DMS53 treated with DMSO at 0.1 percent for 48 hours (cell line): ENCODE data around the gene BRCA1.

Experiments used
- DNase-seq: peaks from one replicate; lab custom pipeline; 2025; ENCODE audit not compliant: unreplicated experiment; lab: John Stamatoyannopoulos, UW

Gene BRCA1

DNA sequence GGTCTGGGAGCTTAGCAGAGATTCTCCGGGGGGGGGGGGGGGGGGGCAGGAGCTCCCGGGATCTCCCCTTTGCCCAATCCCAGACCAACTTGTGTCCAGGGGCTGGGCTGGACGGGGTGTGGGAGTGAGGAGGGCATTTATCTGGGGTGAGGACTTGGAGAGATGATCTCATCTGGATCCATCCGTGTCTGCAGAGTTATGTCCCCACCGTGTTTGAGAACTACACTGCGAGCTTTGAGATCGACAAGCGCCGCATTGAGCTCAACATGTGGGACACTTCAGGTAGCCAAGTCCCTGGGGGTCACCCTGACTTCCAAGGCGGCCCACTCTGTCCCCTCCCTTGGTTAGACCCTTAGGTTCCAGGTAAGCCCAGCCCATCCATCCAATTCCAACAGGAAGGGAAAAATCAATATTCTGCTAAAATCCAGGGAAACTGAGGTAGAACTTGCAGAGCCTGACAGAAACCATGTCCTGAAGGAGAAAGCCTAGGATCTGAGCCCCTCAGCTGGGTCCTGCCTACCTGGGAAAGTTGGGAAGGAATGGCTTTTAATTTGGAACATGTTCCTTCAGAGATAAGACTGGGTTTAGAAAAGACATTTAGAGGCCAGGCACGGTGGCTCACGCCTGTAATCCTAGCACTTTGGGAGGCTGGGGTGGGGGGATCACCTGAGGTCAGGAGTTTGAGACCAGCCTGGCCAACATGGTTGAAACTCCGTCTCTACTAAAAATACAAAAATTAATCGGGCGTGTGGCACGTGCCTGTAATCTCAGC, 99.2 kb downstream of the BRCA1 start:
- no peak for DNase-seq

DNA sequence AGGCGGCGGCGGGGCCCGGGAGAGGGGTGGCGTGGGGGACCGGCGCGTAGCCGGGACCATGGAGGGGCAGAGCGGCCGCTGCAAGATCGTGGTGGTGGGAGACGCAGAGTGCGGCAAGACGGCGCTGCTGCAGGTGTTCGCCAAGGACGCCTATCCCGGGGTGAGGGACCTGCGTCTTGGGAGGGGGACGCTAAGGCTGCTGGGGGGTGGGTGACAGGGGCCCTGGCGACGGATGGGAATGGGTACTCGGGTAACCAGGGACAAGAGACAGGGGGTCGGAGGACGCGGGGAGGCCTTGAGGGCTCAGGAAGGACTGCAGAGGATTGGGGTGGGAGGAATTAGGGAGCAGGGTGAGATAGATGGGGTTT, 99.9 kb downstream of the BRCA1 start:
- DNase-seq: no peak

DNA sequence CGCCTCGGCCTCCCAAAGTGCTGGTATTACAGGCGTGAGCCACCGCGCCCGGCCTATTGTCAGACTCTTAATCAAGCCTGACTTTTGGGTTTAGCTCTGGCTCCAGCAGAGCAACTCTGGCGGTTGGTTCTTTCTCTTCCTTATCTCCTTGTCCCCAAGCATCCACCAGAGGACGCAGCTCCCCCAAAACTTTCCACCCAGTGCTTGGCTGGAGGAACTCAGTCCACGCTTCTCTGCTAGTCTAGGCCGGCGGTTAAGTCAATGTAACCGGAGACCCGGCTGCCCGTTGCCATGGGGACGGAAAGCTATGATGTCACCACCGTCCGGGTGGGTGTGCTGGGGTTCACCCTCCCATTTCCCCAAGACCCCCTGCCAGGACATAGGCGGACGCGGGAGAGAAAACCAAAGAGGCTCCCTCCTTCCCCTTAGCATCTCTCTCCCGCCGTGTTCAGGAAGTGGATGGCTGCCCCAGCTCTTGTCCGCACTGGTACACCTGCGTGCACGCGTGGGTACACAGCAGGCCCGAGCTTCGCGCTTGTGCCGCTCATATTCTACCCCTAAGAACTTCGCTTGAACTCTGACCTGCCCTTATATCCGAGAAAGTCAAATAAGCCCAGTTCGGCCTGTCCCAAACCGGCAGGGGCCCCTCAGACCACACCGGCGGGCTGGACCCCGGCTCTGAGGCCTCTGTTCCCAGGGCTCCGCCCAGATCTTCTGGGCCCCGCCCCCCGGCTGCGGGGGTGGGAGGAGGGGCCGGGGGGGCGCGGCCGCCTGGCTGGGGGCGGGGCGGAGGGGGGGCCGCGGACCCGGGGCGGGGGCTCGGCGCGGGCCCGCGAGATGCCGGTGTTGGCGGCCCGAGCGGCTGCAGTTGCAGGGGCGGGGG, 100.5 kb downstream of the BRCA1 start, which contains the start of gene RND2:
RND2 (plus strand) TSS at position 825 of the 883 bp plus-strand sequence. CDS start 117 bp downstream, outside the sequence.
- DNase-seq: peak; percentile 95

DNA sequence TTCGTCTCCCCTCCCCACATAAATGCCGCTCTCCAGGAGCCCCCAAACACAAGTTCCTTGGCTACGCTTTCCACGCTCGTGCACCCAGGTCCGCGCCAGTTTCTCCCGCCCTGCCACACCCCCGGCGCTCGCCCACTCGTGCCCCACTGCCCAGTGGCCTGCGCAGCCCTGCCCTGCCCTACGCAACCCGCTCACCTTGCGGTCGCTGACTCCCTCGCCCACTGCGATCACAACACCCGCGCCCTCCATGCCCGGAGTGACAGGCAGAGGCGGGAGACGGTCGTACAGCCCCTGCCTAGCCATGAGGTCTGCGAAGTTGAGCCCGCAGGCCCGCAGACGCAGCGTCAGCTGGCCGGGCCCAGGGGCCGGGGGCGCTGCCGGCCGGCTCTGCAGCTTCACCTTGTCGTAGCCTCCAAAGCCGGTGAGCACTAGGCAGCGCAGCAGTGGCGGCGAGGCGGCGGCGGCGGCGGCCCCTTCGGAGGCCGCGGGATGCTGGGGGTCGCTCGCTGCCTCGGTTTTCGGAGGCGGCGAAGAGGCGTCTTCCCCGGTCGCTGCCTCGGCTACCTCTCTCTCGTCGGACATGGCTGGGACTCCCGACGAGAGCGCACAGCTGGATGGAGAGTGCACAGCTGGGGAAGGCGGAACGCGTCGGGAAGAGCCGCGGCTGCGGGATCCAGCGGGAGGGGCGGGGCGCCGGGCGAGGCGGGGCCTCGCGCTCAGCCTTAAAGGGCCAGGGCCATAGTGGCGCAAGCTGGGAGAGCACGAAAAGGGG, 103.2 kb downstream of the BRCA1 start, which contains the start of gene VAT1:
VAT1 (minus strand) TSS at position 645 of the 772 bp plus-strand sequence; CDS start at position 582, 63 bp downstream.
- peak; percentile 89 for DNase-seq

DNA sequence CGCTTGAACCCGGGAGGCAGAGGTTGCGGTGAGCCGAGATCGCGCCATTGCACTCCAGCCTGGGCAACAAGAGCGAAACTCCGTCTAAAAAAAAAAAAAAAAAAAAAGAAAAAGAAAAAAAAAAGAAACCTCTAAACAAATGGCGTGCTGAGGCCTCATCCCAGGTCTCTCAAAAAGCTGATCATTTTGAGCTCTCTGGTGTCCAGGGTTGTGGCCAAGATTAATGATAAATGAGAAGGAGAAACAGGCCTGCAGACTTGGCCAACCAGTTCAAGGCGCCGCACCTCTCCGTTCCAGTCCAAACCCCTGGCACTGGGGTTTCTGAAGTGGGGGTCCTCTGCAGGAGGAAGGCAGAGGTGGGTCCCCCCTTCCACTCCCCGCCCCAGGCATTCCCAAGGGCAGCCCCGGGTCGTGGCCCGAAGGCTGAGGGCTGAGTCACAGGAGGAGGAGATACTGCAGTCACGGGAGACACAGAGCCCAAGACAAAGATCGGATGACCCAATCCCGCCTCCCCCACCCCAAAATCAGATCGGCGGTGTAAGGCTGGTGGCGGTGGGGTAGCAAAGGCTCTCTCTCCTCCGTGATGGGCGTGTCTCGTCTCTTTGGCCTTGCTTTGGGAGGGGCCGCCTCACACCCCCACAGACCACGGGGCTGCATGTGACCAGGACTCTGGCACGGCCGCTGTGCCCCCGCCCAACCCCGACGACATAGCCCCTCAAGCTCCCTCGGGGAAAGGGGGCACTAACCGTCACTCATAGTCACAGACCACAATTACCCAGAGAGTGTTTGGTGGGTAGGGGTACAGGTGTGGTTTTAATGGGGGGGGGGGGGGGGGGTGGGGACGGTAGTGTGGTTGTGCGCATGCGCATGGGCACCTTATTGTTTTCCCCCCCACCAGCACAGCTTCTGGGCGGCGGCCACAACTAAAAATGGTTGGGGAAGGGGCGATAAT, 104.1 kb downstream of the BRCA1 start:
- DNase-seq: no peak

DNA sequence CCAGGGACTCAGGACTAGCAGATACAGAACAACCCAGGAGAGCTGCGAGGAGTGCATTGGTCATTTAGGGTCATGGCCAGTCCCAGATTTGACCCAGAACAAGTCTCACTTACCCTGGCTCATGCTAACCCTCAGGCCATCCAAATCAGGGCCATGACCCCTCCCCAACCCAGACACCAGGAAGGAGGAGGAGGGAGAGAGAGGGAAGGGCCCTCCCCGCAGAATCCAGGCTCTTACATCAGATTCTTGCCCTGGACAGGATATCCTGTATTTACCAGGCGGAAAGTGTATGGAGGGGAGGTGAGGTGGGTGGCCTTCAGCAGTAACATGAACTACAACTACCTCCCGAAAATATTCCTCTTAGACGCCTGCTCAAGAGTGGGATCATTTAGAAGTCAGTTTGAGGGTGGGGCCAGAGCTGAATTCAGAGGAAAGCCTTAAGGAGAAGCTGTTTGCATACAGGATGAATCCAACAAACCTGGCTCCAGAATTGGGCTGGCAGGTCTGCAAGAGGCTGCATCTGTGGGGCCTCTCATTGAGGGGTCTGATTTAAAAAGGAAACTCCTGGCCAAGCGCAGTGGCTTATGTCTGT, 105.0 kb downstream of the BRCA1 start:
- no peak for DNase-seq

DNA sequence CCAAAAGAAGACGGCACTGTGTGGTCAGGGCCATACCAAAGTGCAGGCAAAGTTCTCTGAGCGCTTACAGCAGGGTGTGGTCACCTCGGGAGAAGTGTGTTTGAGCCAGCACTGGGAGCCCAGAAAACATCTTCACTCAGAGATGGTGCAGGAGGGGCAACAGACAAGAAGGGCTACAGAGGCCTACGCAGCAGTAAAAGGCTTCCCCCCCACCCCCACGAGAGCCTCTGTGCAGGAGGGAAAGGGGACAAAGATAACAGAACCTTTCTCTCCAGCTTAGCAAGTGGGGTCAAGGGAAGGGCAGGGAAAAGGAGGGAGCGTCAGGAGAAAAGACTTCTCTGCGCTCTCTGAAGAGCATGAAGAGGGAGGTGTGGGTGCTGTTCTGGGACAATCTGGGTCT, 105.7 kb downstream of the BRCA1 start:
- no peak for DNase-seq

DNA sequence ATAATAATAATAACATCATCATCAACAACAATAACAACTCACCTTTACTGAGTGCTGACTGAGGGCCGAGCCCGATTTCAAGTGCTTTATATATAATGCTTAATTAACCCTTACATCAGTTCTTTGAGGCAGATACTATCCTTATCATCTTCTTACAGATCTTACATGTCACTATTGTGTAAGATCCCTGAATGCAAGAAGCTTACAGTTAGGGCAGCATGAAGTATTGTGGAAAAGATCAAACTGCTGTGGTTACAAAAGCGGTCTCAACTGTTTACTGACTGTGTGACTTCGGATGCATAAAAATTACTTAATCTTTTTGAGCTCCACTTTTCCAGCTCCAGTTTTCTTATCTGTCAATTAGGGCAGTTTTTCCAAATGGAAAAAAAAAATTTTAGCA, 106.2 kb downstream of the BRCA1 start:
- DNase-seq: no peak

DNA sequence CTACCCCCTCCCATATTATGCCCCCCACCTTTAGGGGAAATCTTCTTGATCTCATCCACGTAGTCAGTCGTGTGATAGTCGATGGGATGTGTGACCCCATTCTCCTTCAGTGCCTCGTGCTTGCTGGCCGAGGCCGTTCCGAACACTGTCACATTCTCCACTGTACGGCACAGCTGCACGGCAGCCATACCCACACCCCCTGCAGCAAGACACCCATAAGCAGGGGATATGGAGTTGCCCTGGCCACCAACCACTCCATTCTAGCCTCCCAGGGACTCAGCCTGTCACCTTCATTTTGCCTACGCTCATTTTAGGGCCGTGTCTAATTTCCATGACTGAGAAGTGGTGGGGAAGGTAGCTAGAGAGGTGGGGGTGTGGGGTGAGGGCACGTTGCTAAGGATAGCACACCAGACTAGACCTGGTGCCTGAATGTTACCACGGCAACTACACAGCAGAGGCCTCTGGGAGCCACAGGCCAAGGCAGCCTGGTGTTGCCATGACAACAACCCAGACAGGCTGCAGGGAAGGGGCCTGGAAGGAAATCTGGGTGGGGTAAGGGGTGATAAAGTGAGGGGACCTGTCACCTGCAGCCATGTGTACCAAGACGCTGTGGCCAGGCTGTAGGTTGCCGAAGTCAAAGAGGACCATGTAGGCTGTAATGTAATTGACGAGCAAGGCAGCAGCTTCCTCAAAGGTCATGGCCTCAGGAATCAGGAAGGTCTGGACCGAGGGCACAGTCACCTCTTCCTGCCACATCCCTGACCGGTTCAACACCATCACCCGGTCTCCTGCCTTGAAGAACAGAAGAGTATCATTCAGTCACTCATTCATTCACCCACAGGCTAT, 106.9 kb downstream of the BRCA1 start:
- DNase-seq: no peak

DNA sequence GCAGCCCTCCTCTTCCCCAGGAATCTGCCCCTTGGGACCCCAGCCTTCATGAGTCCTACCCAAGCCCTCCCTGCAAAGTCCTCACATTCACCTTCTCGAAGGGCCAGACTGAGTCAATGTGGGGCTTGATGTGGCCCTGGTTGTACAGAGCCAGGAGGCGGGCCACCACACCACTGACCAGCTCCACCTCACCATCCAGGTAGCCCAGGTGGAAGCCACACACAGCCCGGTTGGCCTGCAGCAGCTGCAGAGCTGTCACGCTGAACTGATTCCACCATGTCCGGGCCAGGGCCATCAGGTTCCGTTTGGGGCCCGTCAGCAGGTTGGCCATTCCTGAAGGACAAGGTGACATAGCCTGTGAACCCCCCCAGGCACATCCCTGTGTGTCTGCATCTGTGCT, 108.9 kb downstream of the BRCA1 start:
- no peak for DNase-seq

DNA sequence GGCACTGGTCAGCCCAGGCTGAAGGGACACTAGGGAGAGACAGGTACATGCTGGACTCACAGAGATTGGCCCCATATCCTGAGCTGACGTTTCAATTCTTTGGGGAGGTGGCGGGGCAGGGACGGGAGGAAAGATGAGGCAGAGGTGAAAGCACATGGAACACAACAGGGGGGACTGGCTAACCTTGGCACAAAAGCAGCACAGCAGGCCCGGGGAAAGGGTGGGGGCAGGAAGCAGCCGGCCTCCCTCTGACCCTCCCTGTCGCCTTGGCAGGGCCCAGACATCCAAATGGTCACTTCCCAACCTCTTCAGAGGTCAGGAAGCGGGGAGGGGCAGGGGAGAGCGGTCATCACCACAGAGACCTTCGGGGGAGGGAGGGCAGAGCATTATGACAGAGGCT, 109.6 kb downstream of the BRCA1 start:
- no peak for DNase-seq

DNA sequence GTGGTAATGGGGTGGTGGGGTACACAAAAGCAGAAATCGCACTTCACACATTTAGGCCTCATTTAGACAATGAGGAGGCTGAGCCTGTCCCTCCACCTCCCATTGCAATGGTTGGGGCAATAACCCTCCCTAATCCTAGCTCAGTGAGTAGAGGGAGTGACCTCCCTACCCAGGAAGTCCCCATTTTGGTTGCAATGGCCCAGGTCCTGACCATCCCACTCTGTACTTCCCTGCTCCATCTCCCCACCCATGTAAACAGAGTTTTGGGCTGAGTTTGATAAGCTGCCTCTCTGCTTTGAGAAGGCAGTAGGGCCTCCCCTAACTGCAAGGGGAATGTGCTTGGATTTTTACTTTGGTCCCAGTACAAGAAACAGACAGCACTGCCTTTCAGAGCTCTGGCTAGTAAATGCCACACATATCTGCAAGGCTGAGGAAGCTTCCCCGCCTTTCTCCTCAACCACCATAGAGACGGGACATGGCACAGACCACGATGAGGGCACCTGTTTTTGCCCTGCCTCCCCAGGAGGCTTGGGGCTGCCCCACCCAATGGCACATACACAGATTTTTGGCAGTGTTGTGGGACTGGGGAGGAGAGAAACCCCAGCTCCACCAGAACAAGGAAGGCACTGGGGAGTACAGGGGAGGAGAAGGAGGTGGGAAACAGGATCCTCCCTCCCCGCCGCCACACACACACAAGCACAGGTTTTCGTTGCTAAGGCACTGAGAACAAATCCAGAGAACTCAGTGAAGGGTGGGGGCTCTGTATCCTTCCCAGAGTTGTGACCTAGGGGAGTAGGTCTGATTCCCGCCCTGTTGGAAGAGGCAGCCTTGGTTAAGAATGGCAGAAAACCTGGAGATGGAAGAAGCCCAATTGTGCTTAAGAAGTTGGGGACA, 110.3 kb downstream of the BRCA1 start:
- no peak for DNase-seq

DNA sequence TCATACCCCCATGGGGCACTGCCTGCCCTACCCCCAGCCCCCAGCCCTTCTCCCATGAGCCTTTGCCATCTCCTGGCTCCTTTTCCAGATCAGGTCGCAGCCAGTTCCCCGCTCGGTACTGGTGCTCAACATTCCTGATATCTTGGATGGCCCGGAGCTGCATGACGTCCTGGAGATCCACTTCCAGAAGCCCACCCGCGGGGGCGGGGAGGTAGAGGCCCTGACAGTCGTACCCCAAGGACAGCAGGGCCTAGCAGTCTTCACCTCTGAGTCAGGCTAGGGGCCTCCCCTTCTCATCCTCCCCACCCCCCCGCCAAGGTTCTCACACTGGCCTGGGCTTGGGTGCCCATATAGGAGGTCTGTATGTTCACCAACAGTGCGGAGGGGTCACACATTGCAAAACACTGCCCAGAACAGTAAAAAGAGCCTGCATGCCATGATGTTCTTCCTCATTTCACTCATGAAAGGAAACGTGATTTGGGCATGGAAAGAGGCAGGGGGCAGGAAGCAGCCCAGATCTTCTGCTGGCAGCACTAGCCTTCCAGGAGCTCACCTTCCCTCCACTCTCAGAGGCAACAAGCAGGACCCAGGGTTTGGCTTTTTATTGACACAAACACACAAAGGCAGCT, 111.0 kb downstream of the BRCA1 start:
- no peak for DNase-seq

DNA sequence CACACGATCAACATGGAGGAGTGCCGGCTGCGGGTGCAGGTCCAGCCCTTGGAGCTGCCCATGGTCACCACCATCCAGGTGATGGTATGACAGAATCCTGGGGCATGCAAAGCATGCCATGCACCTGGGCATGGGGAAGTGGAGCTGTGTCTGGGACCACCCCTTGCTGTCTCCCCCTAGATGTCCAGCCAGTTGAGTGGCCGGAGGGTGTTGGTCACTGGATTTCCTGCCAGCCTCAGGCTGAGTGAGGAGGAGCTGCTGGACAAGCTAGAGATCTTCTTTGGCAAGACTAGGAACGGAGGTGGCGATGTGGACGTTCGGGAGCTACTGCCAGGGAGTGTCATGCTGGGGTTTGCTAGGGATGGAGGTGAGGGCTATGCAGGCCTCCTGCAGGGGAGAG, 111.9 kb downstream of the BRCA1 start:
- no peak for DNase-seq

DNA sequence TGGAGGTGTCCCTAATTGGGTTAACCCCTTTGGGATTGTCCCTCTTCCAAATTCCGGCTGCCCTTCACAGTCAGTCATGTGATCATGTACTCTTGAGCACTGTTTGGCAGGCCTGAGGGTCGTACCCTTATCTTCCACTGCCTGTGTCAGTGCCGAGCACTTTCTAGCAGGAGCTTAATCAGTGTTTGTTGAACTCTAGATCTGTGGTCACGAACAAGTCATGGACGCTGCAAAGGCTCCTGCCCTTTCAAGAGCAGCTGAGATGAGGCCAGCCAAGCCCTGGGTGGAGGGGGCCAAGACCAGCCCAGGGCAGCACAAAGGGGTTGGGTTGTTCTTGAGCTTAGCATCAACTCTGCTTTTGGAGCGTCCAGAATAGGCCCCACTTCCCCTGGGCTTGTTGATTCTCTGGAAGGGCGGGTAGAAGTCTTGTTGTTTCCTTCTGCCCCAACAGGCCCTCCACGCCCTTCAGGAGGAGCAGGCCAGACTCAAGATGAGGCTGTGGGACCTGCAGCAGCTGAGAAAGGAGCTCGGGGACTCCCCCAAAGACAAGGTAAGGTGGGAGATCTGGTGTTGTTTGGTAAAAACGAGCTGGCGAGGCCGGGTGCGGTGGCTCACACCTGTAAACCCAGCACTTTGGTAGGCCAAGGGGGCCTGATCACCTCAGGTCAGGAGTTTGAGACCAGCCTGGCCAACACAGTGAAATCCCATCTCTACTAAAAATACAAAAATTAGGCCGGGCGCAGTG, 113.3 kb downstream of the BRCA1 start:
- DNase-seq: no peak

DNA sequence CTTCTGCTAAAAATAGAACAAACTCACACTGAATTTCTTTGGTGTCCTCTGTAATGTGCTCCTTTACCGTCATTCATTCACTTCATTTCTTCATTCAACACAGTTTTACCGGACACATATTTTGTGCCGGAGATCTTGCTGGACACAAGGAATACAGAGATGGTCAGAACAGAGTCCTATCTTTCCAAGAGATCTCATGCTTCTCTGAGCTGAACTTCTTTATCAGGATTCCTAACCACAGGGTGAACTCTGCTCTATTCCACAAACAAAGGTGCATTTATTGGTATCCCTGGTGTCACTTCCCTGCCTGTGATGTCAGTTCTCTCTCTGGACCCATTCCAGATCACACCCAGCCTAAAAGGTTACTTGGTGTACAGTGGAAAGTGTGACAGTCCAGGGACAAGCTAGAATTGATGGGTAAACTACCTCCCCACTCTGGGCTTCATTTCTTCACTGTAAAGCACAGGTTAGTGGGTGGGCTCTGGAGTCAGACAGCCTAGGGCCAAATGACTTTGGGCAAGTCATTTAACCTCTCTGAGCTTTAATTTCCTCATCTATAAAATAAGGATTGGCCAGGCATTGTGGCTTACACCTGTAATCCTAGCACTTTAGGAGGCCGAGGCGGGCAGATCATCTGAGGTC, 114.4 kb downstream of the BRCA1 start:
- no peak for DNase-seq
